ENCODE measurements around the gene TREH.

TREH gene

DNA sequence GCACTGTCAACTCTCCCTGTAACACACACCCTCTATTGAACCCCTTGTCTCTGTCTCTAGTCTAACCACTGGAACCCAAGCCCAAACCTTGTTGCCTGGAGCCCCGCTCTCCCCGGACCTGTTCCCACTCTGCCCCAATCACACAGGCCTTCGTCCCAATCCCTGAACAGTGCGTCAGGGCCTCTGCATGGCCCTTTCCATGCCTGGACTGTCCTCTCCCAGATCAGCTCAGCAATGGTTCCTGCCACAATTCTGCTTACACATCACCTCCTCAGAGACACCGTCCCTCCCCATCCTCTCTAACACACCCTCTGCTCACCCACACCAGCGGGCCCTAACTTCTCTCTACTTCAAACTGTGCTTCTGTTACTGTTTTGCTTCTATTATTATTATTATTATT is 1.5 kb downstream of the TREH start:
- no peak for DNase-seq (ENCODE audit: low read depth)
- TF ChIP-seq POLR2A (IDR thresholded peaks at IDR 0.05; ENCODE audit: extremely low read depth, insufficient read length) (no peak), MYC (IDR thresholded peaks at IDR 0.05; ENCODE audit: low read depth, low read length) (no peak)
- TF ChIP-seq, protein P1, sequence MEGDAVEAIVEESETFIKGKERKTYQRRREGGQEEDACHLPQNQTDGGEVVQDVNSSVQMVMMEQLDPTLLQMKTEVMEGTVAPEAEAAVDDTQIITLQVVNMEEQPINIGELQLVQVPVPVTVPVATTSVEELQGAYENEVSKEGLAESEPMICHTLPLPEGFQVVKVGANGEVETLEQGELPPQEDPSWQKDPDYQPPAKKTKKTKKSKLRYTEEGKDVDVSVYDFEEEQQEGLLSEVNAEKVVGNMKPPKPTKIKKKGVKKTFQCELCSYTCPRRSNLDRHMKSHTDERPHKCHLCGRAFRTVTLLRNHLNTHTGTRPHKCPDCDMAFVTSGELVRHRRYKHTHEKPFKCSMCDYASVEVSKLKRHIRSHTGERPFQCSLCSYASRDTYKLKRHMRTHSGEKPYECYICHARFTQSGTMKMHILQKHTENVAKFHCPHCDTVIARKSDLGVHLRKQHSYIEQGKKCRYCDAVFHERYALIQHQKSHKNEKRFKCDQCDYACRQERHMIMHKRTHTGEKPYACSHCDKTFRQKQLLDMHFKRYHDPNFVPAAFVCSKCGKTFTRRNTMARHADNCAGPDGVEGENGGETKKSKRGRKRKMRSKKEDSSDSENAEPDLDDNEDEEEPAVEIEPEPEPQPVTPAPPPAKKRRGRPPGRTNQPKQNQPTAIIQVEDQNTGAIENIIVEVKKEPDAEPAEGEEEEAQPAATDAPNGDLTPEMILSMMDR (IDR thresholded peaks at IDR 0.05; ENCODE audit: low read depth, low read length), result no peak
- TF ChIP-seq, protein P2, sequence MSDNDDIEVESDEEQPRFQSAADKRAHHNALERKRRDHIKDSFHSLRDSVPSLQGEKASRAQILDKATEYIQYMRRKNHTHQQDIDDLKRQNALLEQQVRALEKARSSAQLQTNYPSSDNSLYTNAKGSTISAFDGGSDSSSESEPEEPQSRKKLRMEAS (IDR thresholded peaks at IDR 0.05; ENCODE audit: low read depth, low read length), result no peak
- no peak overlapping the region for H3K4me3 ChIP-seq (ENCODE audit: low read depth, low read length)

- no peak for DNase-seq (ENCODE audit: low read depth)
- TF ChIP-seq, protein P2 (IDR thresholded peaks at IDR 0.05; ENCODE audit: low read depth, low read length), result no peak
- TF ChIP-seq MYC (IDR thresholded peaks at IDR 0.05; ENCODE audit: low read depth, low read length) (no peak), POLR2A (IDR thresholded peaks at IDR 0.05; ENCODE audit: extremely low read depth, insufficient read length) (no peak)
- TF ChIP-seq, protein P1 (IDR thresholded peaks at IDR 0.05; ENCODE audit: low read depth, low read length), result no peak
- no peak overlapping the region for H3K4me3 ChIP-seq (ENCODE audit: low read depth, low read length)
Measured at GRCh38 chr11:118674082-118674435, 5.4 kb downstream of the TREH start.

- H3K4me3 ChIP-seq (ENCODE audit: low read depth, low read length), result no peak overlapping the region
- TF ChIP-seq POLR2A (IDR thresholded peaks at IDR 0.05; ENCODE audit: extremely low read depth, insufficient read length) (no peak), MYC (IDR thresholded peaks at IDR 0.05; ENCODE audit: low read depth, low read length) (no peak)
- TF ChIP-seq, protein P1 (IDR thresholded peaks at IDR 0.05; ENCODE audit: low read depth, low read length), result no peak
- TF ChIP-seq, protein P2 (IDR thresholded peaks at IDR 0.05; ENCODE audit: low read depth, low read length), result no peak
- DNase-seq (ENCODE audit: low read depth), result no peak
Measured at GRCh38 chr11:118673361-118674081, 5.9 kb downstream of the TREH start.

DNA sequence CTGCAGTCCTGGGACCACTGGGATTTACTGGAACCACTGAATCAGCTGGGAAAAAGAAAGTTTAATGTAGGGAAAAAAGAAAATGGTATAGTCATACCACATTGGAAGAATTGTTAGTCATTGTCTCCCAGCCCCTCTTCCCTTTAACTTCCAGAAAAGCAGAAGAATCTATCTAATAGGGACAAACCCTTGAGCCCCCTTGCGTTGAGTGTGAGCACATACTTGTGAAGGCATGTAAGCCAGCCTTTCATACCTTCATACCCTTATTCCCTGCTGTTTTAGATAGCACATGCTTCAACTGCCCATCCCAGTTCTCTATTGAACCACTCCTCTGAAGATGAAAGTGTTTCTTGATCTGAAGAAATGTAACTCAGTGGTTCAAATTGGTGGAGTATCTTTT is 6.6 kb downstream of the TREH start:
- DNase-seq (ENCODE audit: low read depth), result no peak
- TF ChIP-seq MYC (IDR thresholded peaks at IDR 0.05; ENCODE audit: low read depth, low read length), result no peak
- no peak for TF ChIP-seq POLR2A (IDR thresholded peaks at IDR 0.05; ENCODE audit: extremely low read depth, insufficient read length)
- TF ChIP-seq, protein P2 (IDR thresholded peaks at IDR 0.05; ENCODE audit: low read depth, low read length), result no peak
- TF ChIP-seq, protein P1 (IDR thresholded peaks at IDR 0.05; ENCODE audit: low read depth, low read length), result no peak
- H3K4me3 ChIP-seq (ENCODE audit: low read depth, low read length), result no peak overlapping the region

- TF ChIP-seq, protein P1 (IDR thresholded peaks at IDR 0.05; ENCODE audit: low read depth, low read length), result no peak
- TF ChIP-seq, protein P2 (IDR thresholded peaks at IDR 0.05; ENCODE audit: low read depth, low read length), result no peak
- TF ChIP-seq MYC (IDR thresholded peaks at IDR 0.05; ENCODE audit: low read depth, low read length) (no peak), POLR2A (IDR thresholded peaks at IDR 0.05; ENCODE audit: extremely low read depth, insufficient read length) (no peak)
- no peak overlapping the region for H3K4me3 ChIP-seq (ENCODE audit: low read depth, low read length)
- no peak for DNase-seq (ENCODE audit: low read depth)
Measured at GRCh38 chr11:118671254-118671653, 8.2 kb downstream of the TREH start.

All from NB4 (cell line).